OCI-LY1 (cell line): Measurements from ENCODE around the gene TTBK1.
A peak's percentile ranks its signal among the peaks of the same experiment; 100 is the strongest.

Experiments used
- H2AFZ ChIP-seq: fragments of 200-600 bp; sonication (generic), shearing (Covaris generic); 2 replicates; pipeline ENCODE4 v1.6.0; 2014; ENCODE audit warnings: antibody characterized with exemption, mild to moderate bottlenecking, low read length
- H3F3A ChIP-seq: fragments of 200-600 bp; sonication (generic), shearing (Covaris generic); 2 replicates; pipeline ENCODE4 v1.6.0; 2014; ENCODE audit warnings: mild to moderate bottlenecking, antibody characterized with exemption, low read length, moderate library complexity; ENCODE audit not compliant: insufficient read depth
- H3K27ac ChIP-seq: fragments of 200-600 bp; sonication (generic); 2 replicates; pipeline ENCODE4 v1.5.1; 2014; ENCODE audit warnings: low read length, mixed run types, mild to moderate bottlenecking, low read depth; ENCODE audit not compliant: poor library complexity, severe bottlenecking
- H3K27me3 ChIP-seq: fragments of 200-600 bp; sonication (generic); 2 replicates; pipeline ENCODE4 v1.6.0; 2014; ENCODE audit warnings: antibody characterized with exemption, mild to moderate bottlenecking, low read length, moderate library complexity; ENCODE audit not compliant: insufficient read depth
- H3K36me3 ChIP-seq: fragments of 200-600 bp; sonication (generic); 2 replicates; pipeline ENCODE4 v1.6.1; 2014; ENCODE audit warnings: mild to moderate bottlenecking, antibody characterized with exemption, low read length, moderate library complexity, mixed read lengths; ENCODE audit not compliant: insufficient read depth
- H3K4me1 ChIP-seq: fragments of 200-600 bp; sonication (generic); 2 replicates; pipeline ENCODE4 v1.5.1; 2014; ENCODE audit warnings: mild to moderate bottlenecking, low read length, moderate library complexity; ENCODE audit not compliant: insufficient read depth, severe bottlenecking
- H3K4me2 ChIP-seq: fragments of 200-600 bp; sonication (generic), shearing (Covaris generic); 2 replicates; pipeline ENCODE4 v1.6.1; 2014; ENCODE audit warnings: low read length
- H3K4me3 ChIP-seq: fragments of 200-600 bp; sonication (generic); 2 replicates; pipeline ENCODE4 v1.5.1; 2014; ENCODE audit warnings: low read length, low read depth, mild to moderate bottlenecking, mixed read lengths; ENCODE audit not compliant: poor library complexity, severe bottlenecking
- H3K79me2 ChIP-seq: fragments of 200-600 bp; shearing (Covaris generic); 2 replicates; pipeline ENCODE4 v1.6.1; 2016; ENCODE audit warnings: mixed run types, low read length, mixed read lengths; ENCODE audit not compliant: insufficient read depth
- H3K9ac ChIP-seq: fragments of 200-600 bp; sonication (generic), shearing (Covaris generic); 2 replicates; pipeline ENCODE4 v1.6.1; 2014; ENCODE audit warnings: mild to moderate bottlenecking, low read length, mixed read lengths
- H3K9me2 ChIP-seq: fragments of 200-600 bp; sonication (generic), shearing (Covaris generic); 2 replicates; pipeline ENCODE4 v1.6.1; 2014; ENCODE audit warnings: low read depth, mild to moderate bottlenecking, low read length, mixed read lengths
- H3K9me3 ChIP-seq: fragments of 200-600 bp; shearing (Covaris generic); 2 replicates; pipeline ENCODE4 v1.6.1; 2014; ENCODE audit warnings: low read length, mixed read lengths
- H4K20me1 ChIP-seq: fragments of 200-600 bp; sonication (generic), shearing (Covaris generic); 2 replicates; pipeline ENCODE4 v1.6.0; 2016; ENCODE audit warnings: mild to moderate bottlenecking, low read length; ENCODE audit not compliant: insufficient read depth
- CTCF ChIP-seq: fragments of 200-600 bp; sonication (generic), shearing (Covaris generic); IDR thresholded peaks from 2 replicates; pipeline ENCODE4 v1.5.1; 2017; ENCODE audit warnings: mild to moderate bottlenecking, antibody characterized with exemption, low read length, moderate library complexity, mixed read lengths
- EZH2 ChIP-seq: fragments of 200-600 bp; sonication (generic), shearing (Covaris generic); IDR thresholded peaks from 2 replicates; pipeline ENCODE4 v1.8.0; 2017; ENCODE audit warnings: borderline replicate concordance, mixed run types, mild to moderate bottlenecking, antibody characterized with exemption, low read length, moderate library complexity, mixed read lengths

The TTBK1 gene

GRCh38 chr6:43267619-43268354, 24.5 kb downstream of the TTBK1 start:
- Histone ChIP-seq H3K79me2 (no peaks in the 10 kb centered on the region), H3K4me1 (peaks cover 26% of the 10 kb centered on the region), H4K20me1 (no peaks in the 10 kb centered on the region), H3K9me3 (no peaks in the 10 kb centered on the region), H3K36me3 (no peaks in the 10 kb centered on the region), H3K9me2 (no peaks in the 10 kb centered on the region), H3K4me3 (no peak overlapping the region), H3K4me2 (no peak overlapping the region), H3K27ac (no peak overlapping the region), H3K27me3 (0 out of 2 replicates have a peak, but pooled peaks cover 6% of the 10 kb centered on the region), H3K9ac (no peak overlapping the region), H3F3A (no peaks in the 10 kb centered on the region), H2AFZ (no peak overlapping the region)
- TF ChIP-seq EZH2 (no peak), CTCF (no peak)

- Histone ChIP-seq H3K9ac (no peak overlapping the region), H2AFZ (no peak overlapping the region), H3K9me3 (no peaks in the 10 kb centered on the region), H3F3A (no peaks in the 10 kb centered on the region), H3K79me2 (no peaks in the 10 kb centered on the region), H3K27me3 (0 out of 2 replicates have a peak, but pooled peaks cover 6% of the 10 kb centered on the region), H4K20me1 (no peaks in the 10 kb centered on the region), H3K4me2 (no peak overlapping the region), H3K9me2 (no peaks in the 10 kb centered on the region), H3K4me1 (peaks cover 26% of the 10 kb centered on the region), H3K4me3 (no peak overlapping the region), H3K36me3 (no peaks in the 10 kb centered on the region), H3K27ac (no peak overlapping the region)
- no peak for TF ChIP-seq EZH2
- no peak for TF ChIP-seq CTCF
Observed at GRCh38 chr6:43268355-43268700, 25.0 kb downstream of the TTBK1 start.

- H3K27me3 ChIP-seq: 0 out of 2 replicates have a peak, but pooled peaks cover 6% of the 10 kb centered on the region
- no peaks in the 10 kb centered on the region for H3K79me2 ChIP-seq
- H3F3A ChIP-seq: no peaks in the 10 kb centered on the region
- H3K36me3 ChIP-seq: no peaks in the 10 kb centered on the region
- H3K9ac ChIP-seq: no peak overlapping the region
- TF ChIP-seq CTCF: no peak
- TF ChIP-seq EZH2: no peak
- H3K4me1 ChIP-seq: peaks cover 26% of the 10 kb centered on the region
- H2AFZ ChIP-seq: no peak overlapping the region
- no peak overlapping the region for H3K27ac ChIP-seq
- H4K20me1 ChIP-seq: no peaks in the 10 kb centered on the region
- peak overlapping the region; percentile 38 for H3K4me3 ChIP-seq
- no peaks in the 10 kb centered on the region for H3K9me2 ChIP-seq
- no peaks in the 10 kb centered on the region for H3K9me3 ChIP-seq
- H3K4me2 ChIP-seq: peak overlapping the region; percentile 70; the same call in 1 of the 2 replicates
Observed at GRCh38 chr6:43268782-43269272, 25.5 kb downstream of the TTBK1 start.
